GM04504 (cell line): ENCODE data around the gene SH3D19.
"Not testable (repeated sequence)": the region's sequence is repeated elsewhere in the genome, so short reads cannot be mapped to it uniquely, and the experiment has no call there.

Experiments used
- DNase-seq: peaks from one replicate; pipeline ENCODE4 v3.0.0-alpha.2; 2012; ENCODE audit warnings: low read depth

Gene SH3D19

GRCh38 chr4:151276787-151277562, 48.4 kb downstream of the SH3D19 start, which contains the start of gene PRSS48:
Gene PRSS48, plus strand, starts transcription at chr4:151277161. Its CDS starts 12 bp downstream, at chr4:151277173.
- DNase-seq, result peak; percentile 28

GRCh38 chr4:151268905-151269304, 56.5 kb downstream of the SH3D19 start:
- DNase-seq, result not testable (repeated sequence)

- no peak for DNase-seq
Measured at GRCh38 chr4:151267822-151268535, 57.4 kb downstream of the SH3D19 start.

GRCh38 chr4:151267104-151267503, 58.3 kb downstream of the SH3D19 start:
- no peak for DNase-seq

DNA sequence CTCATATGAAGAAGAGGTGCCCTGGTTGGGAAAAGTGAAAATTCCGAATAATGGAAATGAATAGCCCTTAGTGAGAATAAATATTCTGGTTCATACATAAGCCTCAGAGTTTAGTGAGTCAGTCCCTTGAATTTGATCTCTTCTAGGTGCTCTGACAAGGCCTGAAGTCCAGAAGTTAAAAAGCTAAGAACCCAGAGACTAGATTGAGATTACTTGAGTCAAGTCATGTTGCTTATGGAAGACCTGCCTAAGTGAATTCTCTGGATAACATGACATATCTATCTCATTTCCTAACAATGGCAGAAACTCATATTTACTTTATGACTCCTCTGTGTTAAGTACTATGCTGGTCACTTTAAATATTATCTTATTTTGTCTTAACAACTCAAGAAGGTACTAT, 58.9 kb downstream of the SH3D19 start:
- no peak for DNase-seq

- no peak for DNase-seq
Measured at GRCh38 chr4:151263455-151263854, 62.0 kb downstream of the SH3D19 start.

DNA sequence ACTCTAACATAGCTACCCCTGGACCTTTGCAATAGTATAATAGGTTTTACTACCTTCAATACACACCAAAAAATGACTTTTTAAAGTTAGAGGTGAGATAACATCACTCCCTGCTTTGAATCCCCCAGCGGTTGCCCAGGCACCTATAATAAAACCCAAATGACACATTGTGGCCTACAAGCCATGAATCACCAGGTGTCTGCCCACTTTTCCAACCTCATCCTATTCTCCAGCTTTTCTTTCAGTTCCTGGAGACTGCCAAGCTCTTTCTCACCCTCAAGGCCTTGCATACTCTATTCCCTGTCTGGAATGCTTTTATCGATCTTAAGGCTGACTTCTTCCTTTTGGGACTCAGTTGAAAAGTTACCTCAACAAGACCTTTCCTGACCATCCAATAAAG, 64.9 kb downstream of the SH3D19 start:
- DNase-seq, result no peak

- DNase-seq, result no peak
Measured at GRCh38 chr4:151259752-151260151, 65.7 kb downstream of the SH3D19 start.

DNA sequence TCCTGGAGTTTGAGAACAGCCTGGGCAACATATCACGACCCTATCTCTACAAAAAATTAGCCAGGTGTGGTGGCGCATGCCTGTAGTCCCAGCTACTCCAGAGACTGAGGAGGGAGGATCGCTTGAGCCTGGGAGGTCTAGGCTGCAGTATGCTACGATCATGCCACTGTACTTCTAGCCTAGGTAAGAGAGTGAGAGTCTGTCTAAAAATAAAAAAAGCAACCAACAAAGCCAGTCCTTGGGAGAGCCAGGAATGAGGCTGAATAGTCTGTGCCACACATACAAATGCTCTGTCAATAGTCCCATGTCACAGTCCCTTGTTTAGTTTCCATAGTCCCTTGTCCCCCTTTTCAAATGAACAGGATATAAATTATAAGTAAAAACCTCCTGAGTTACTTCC, 67.7 kb downstream of the SH3D19 start:
- DNase-seq, result no peak

GRCh38 chr4:151256134-151256533, 69.3 kb downstream of the SH3D19 start:
- no peak for DNase-seq

DNA sequence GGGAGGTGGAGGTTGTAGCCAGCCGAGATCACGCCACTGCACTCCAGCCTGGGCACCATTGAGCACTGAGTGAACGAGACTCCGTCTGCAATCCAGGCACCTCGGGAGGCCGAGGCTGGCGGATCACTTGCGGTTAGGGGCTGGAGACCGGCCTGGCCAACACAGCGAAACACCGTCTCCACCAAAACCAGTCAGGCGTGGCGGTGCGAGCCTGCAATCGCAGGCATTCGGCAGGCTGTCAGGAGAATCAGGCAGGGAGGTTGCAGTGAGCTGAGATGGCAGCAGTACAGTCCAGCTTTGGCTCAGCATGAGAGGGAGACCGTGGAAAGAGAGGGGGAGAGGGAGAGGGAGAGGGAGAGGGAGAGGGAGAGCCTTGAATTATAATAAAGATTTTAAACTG, 69.7 kb downstream of the SH3D19 start:
- DNase-seq, result not testable (repeated sequence)

DNA sequence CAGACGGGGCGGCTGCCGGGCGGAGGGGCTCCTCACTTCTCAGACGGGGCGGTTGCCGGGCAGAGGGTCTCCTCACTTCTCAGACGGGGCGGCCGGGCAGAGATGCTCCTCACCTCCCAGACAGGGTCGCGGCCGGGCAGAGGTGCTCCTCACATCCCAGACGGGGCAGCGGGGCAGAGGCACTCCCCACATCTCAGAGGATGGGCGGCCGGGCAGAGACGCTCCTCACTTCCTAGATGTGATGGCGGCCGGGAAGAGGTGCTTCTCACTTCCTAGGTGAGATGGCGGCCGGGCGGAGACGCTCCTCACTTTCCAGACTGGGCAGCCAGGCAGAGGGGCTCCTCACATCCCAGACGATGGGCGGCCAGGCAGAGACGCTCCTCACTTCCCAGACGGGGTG, 70.2 kb downstream of the SH3D19 start:
- DNase-seq, result not testable (repeated sequence)

- no peak for DNase-seq
Measured at GRCh38 chr4:151251603-151252304, 73.7 kb downstream of the SH3D19 start.

GRCh38 chr4:151250706-151251105, 74.7 kb downstream of the SH3D19 start:
- DNase-seq, result no peak

DNA sequence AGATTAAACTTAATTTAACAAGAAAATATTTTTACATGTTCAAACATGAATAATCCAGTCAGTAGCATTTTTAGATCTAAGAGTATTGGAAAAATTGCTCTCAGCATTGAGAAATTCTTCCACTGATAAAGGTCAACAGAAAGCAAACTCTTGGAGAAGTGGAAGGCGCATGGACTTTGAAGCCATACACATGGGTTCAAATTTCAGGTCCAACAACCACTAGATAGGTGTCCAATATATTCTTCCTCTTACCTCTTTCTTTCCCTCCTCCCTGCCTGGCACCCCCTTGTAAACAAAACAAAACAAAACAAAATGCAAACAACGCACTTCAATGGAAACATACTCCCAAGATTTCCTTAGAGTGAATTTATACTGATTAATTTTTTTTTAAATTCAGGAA, 76.9 kb downstream of the SH3D19 start:
- DNase-seq, result no peak

DNA sequence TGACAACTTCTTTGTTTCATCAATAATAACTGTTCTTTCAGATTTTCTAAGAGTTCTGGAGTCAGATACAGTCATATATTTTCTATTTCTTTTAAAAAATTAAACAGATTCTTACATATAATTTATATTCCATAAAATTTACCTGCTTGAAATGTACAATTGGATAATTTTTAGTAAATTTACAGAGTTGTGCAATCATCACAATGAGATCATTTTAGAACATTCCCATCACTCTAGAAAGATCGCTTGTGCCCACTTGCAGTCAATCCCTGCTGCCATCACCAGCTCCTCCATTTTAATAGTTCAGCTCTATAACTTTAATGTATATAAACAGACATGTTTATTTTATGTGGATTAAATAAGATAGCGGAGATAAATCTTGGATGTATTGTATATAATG, 78.0 kb downstream of the SH3D19 start:
- no peak for DNase-seq

DNA sequence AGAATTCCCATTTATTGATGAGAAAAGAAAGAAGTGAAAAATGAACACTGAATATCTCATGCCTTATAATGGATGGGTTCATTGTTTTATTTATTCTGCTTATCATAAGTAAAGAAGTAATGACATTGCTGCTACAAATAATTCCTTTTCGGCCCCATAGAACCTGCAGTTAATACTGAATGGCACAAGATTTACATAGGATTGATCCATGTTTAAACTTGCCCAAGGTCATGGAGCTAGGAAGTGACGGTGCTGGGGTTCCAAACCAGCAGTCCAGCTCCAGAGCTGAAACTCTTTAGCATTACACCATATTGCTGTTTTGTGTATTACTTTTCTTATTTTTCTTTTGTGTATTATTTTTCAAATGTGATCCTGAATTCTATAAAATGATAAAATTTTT, 78.7 kb downstream of the SH3D19 start:
- no peak for DNase-seq

- no peak for DNase-seq
Measured at GRCh38 chr4:151242305-151242704, 83.1 kb downstream of the SH3D19 start.

GRCh38 chr4:151239608-151240007, 85.8 kb downstream of the SH3D19 start:
- no peak for DNase-seq

DNA sequence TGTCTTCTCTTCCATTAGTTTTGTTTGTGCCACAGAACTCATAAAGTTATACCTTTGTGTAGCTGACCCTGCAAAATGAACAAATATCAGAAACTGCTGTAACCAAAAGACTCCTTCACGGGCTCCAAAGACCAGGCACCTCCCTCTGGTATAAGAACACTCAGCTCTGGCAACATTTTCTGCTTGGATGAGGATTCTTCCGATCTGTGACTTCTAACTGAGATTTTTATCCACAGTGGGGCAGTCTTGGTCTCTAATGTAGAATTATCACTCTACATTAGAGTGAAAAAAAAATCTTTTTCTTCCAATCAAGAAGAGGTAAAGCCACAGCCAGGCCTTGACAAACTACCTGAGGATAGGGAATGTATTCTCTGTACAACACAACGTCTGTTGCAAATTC, 86.9 kb downstream of the SH3D19 start:
- DNase-seq, result no peak

DNA sequence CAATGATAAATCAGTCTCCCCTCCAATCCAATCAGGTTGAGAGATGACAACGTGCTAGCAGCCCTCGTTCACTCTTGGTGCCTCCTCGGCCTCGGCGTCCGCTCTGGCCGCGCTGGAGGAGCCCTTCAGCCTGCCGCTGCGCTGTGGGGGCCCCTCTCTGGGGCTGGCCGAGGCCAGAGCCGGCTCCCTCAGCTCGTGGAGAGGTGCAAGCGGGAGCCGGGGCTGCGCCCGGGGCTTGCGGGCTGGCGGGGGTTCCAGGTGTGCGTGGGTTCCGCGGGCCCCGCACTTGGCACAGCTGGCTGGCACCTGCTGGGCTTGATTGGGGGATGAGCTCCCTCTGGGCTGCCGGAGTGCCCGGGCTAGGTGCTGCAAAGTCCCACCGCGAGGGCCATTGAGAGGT, 89.4 kb downstream of the SH3D19 start:
- DNase-seq, result no peak

DNA sequence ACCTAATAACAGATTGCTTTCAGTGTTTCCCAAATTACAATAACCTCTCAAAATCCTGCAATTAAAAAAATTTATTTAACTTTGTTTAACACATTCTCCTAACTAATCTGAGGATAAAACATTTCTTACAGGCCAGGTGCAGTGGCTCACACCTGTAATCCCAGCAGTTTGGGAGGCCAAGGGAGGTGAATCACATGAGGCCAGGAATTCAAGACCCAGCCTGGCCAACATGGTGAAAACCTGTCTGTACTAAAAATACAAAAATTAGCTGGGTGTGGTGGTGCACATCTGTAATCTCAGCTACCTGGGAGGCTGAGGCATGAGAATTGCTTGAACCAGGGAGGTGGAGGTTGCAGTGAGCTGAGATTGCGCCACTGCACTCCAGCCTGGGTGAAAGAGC, 90.0 kb downstream of the SH3D19 start:
- not testable (repeated sequence) for DNase-seq

DNA sequence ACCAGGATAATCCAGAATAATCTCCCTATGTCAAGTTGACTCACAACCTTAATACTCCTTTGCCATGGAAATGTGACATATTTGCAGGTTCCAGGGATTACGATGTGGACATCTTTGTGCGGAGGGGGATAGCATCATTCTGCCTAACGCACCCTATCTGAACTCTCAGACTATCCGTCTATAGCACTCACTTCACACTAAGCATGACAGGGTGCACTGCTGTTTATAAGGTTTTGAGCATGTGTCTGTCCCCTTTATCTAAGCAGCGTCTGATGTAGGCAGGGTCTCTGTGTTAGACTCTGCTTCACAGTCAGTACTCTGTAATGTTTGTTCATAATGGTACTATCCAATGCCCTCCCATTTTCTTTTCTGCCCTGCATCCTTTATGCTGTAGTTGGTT, 91.8 kb downstream of the SH3D19 start:
- DNase-seq, result no peak
